Measurements from ENCODE around the gene RGS17.

The RGS17 gene

DNA sequence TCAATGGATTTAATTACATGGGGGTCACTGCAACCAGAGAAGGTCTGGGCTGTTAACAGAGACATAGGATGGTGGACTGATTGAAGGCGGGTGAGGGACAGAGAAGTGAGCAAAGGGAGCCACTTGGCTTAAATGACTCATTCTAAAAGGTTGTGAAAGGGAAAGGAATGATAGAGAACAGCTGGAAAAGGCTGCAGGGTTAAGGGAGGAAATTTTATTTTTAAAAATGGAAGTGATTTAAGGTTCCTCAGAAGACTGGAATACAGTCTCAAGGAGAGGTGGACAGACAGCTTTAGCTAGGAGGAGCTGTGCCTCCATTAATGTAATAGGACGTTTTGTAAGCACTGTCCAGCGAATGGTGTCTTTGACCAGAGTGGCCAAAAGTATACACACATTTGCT, 46.7 kb downstream of the RGS17 start:
- H3K27ac ChIP-seq (ENCODE audit: extremely low read depth, low read depth, low read length): no peak overlapping the region
- POLR2A ChIA-PET: no interaction called here
- H3K4me3 ChIP-seq (ENCODE audit: low read depth, low read length): no peak overlapping the region
- TF ChIP-seq ZFP69B (tag by site-specific recombination; IDR thresholded peaks at IDR 0.05): no peak
- no peak for TF ChIP-seq WT1 (tag by site-specific recombination; IDR thresholded peaks at IDR 0.05)
- TF ChIP-seq ZNF114 (tag by site-specific recombination; IDR thresholded peaks at IDR 0.05): no peak
- TF ChIP-seq GLI4 (tag by site-specific recombination; IDR thresholded peaks at IDR 0.05): no peak
- no peak for TF ChIP-seq SCRT2 (tag by site-specific recombination; IDR thresholded peaks at IDR 0.05)
- no peak for TF ChIP-seq ZNF544 (tag by site-specific recombination; IDR thresholded peaks at IDR 0.05)
- TF ChIP-seq ZNF138 (tag by site-specific recombination; IDR thresholded peaks at IDR 0.05; ENCODE audit: borderline replicate concordance): no peak
- TF ChIP-seq ZNF184 (tag by site-specific recombination; IDR thresholded peaks at IDR 0.05): no peak
- TF ChIP-seq, protein P1, sequence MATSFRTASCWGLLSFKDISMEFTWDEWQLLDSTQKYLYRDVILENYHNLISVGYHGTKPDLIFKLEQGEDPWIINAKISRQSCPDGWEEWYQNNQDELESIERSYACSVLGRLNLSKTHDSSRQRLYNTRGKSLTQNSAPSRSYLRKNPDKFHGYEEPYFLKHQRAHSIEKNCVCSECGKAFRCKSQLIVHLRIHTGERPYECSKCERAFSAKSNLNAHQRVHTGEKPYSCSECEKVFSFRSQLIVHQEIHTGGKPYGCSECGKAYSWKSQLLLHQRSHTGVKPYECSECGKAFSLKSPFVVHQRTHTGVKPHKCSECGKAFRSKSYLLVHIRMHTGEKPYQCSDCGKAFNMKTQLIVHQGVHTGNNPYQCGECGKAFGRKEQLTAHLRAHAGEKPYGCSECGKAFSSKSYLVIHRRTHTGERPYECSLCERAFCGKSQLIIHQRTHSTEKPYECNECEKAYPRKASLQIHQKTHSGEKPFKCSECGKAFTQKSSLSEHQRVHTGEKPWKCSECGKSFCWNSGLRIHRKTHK (tag by site-specific recombination; IDR thresholded peaks at IDR 0.05): no peak
- no peak for TF ChIP-seq OVOL3 (tag by site-specific recombination; IDR thresholded peaks at IDR 0.05)
- TF ChIP-seq ZBTB48 (tag by site-specific recombination; IDR thresholded peaks at IDR 0.05): no peak
- no peak for TF ChIP-seq SETDB1 (IDR thresholded peaks at IDR 0.05; ENCODE audit: insufficient read length, low read length)
- TF ChIP-seq HOXD13 (CRISPR knock-in tag; IDR thresholded peaks at IDR 0.05; ENCODE audit: borderline replicate concordance): no peak
- no peak for TF ChIP-seq ZNF623 (tag by site-specific recombination; IDR thresholded peaks at IDR 0.05)
- TF ChIP-seq ZNF549 (tag by site-specific recombination; IDR thresholded peaks at IDR 0.05): no peak
- no peak for TF ChIP-seq ZNF654 (tag by site-specific recombination; IDR thresholded peaks at IDR 0.05; ENCODE audit: low read depth)
- no peak for TF ChIP-seq KLF10 (tag by site-specific recombination; IDR thresholded peaks at IDR 0.05)
- TF ChIP-seq, protein P2, sequence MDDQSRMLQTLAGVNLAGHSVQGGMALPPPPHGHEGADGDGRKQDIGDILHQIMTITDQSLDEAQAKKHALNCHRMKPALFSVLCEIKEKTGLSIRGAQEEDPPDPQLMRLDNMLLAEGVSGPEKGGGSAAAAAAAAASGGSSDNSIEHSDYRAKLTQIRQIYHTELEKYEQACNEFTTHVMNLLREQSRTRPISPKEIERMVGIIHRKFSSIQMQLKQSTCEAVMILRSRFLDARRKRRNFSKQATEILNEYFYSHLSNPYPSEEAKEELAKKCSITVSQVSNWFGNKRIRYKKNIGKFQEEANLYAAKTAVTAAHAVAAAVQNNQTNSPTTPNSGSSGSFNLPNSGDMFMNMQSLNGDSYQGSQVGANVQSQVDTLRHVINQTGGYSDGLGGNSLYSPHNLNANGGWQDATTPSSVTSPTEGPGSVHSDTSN (CRISPR knock-in tag; IDR thresholded peaks at IDR 0.05): no peak
- H3K4me1 ChIP-seq (ENCODE audit: control insufficient read depth, insufficient read depth, low read length): no peaks in the 10 kb centered on the region
- no peaks in the 10 kb centered on the region for H3K9me3 ChIP-seq (ENCODE audit: control insufficient read depth, insufficient read depth, low read depth, low read length)
- H3K36me3 ChIP-seq (ENCODE audit: control insufficient read depth in 2 of 2, insufficient read depth in 1 of 2, low read length in 2 of 2): no peaks in the 10 kb centered on the region
- CTCF ChIA-PET: interaction anchor here (0.7 kb wide), 1 partner anchor 176 kb away, joined by 3 read pairs; no protein-coding TSS in a partner anchor

DNA sequence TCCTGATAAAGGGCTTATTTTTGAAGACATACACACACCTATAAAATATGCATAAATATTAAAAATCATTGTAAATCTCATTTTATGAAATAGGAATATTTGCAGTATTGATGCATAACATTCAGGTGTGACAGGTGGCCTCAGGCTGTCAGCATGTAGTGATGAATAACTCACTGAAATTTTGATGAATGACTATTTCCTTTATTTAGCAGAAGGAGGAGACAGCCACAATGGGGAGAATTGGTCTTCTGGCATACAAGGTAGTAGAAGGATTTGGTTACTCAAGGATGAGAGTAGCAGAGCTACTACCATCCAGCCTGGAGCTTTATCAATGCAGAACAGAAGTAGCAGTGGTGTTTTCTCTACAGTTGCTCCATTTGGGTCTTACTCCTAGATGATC, 47.2 kb downstream of the RGS17 start:
- no peak overlapping the region for H3K4me3 ChIP-seq (ENCODE audit: low read depth, low read length)
- no peak for TF ChIP-seq ZNF629 (tag by site-specific recombination; IDR thresholded peaks at IDR 0.05)
- TF ChIP-seq ZNF707 (tag by site-specific recombination; IDR thresholded peaks at IDR 0.05): no peak
- TF ChIP-seq GLI4 (tag by site-specific recombination; IDR thresholded peaks at IDR 0.05): no peak
- TF ChIP-seq ZNF274 (IDR thresholded peaks at IDR 0.05; ENCODE audit: low read length): no peak
- TF ChIP-seq ZNF274 (tag by site-specific recombination; IDR thresholded peaks at IDR 0.05; ENCODE audit: borderline replicate concordance): no peak
- TF ChIP-seq, protein P3, sequence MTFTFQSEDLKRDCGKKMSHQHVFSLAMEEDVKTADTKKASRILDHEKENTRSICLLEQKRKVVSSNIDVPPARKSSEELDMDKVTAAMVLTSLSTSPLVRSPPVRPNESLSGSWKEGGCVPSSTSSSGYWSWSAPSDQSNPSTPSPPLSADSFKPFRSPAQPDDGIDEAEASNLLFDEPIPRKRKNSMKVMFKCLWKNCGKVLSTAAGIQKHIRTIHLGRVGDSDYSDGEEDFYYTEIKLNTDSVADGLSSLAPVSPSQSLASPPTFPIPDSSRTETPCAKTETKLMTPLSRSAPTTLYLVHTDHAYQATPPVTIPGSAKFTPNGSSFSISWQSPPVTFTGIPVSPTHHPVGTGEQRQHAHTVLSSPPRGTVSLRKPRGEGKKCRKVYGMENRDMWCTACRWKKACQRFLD (tag by site-specific recombination; IDR thresholded peaks at IDR 0.05): no peak
- no peak for TF ChIP-seq ZNF10 (tag by site-specific recombination; IDR thresholded peaks at IDR 0.05)
- no peak for TF ChIP-seq ZNF155 (tag by site-specific recombination; IDR thresholded peaks at IDR 0.05)
- no peaks in the 10 kb centered on the region for H3K4me1 ChIP-seq (ENCODE audit: control insufficient read depth, insufficient read depth, low read length)
- ChIA-PET CTCF (interaction anchor here (0.7 kb wide), 1 partner anchor 175 kb away, joined by 3 read pairs; no protein-coding TSS in a partner anchor), POLR2A (no interaction called here)
- H3K9me3 ChIP-seq (ENCODE audit: control insufficient read depth, insufficient read depth, low read depth, low read length): no peaks in the 10 kb centered on the region
- no peaks in the 10 kb centered on the region for H3K36me3 ChIP-seq (ENCODE audit: control insufficient read depth in 2 of 2, insufficient read depth in 1 of 2, low read length in 2 of 2)
- H3K27ac ChIP-seq (ENCODE audit: extremely low read depth, low read depth, low read length): no peak overlapping the region
